ACC112 (cell line): ENCODE results near the gene SPATA13.
"Not testable (repeated sequence)": the region's sequence is repeated elsewhere in the genome, so short reads cannot be mapped to it uniquely, and the experiment has no call there.

Experiments used
- H2AFZ ChIP-seq: fragments of 200-600 bp; sonication (generic); one replicate; pipeline ENCODE4 v1.6.0; 2017; ENCODE audit warnings: antibody characterized with exemption, low read length; ENCODE audit not compliant: unreplicated experiment
- H3K27ac ChIP-seq: fragments of 200-600 bp; sonication (generic); 2 replicates; pipeline ENCODE4 v1.5.1; 2014; ENCODE audit warnings: low read depth, mild to moderate bottlenecking, antibody characterized with exemption, low read length, moderate library complexity
- H3K27me3 ChIP-seq: fragments of 200-600 bp; sonication (generic); 2 replicates; pipeline ENCODE4 v1.6.1; 2014; ENCODE audit warnings: mild to moderate bottlenecking, antibody characterized with exemption, low read length, moderate library complexity, mixed read lengths; ENCODE audit not compliant: insufficient read depth
- H3K36me3 ChIP-seq: fragments of 200-600 bp; sonication (generic); 2 replicates; pipeline ENCODE4 v1.6.1; 2016; ENCODE audit warnings: mild to moderate bottlenecking, antibody characterized with exemption, low read length, moderate library complexity, mixed read lengths; ENCODE audit not compliant: insufficient read depth
- H3K4me1 ChIP-seq: fragments of 200-600 bp; sonication (generic); one replicate; pipeline ENCODE4 v1.6.1; 2016; ENCODE audit warnings: low read length, mixed read lengths; ENCODE audit not compliant: insufficient read depth, unreplicated experiment, control insufficient read depth
- H3K4me3 ChIP-seq: fragments of 200-600 bp; sonication (generic); 2 replicates; pipeline ENCODE4 v1.5.1; 2014; ENCODE audit warnings: mild to moderate bottlenecking, low read depth, low read length
- H3K79me2 ChIP-seq: fragments of 200-600 bp; sonication (generic); one replicate; pipeline ENCODE4 v1.6.0; 2016; ENCODE audit warnings: low read length; ENCODE audit not compliant: control insufficient read depth, unreplicated experiment, insufficient read depth

The SPATA13 gene

GRCh38 chr13:24339937-24340607 lies 179.6 kb downstream of the SPATA13 start:
- H3K27ac ChIP-seq: no peak overlapping the region
- H3K36me3 ChIP-seq: no peaks in the 10 kb centered on the region
- no peaks in the 10 kb centered on the region for H3K79me2 ChIP-seq
- no peak overlapping the region for H2AFZ ChIP-seq
- no peak overlapping the region for H3K4me3 ChIP-seq
- H3K27me3 ChIP-seq: peaks cover 4% of the 10 kb centered on the region
- no peaks in the 10 kb centered on the region for H3K4me1 ChIP-seq

DNA sequence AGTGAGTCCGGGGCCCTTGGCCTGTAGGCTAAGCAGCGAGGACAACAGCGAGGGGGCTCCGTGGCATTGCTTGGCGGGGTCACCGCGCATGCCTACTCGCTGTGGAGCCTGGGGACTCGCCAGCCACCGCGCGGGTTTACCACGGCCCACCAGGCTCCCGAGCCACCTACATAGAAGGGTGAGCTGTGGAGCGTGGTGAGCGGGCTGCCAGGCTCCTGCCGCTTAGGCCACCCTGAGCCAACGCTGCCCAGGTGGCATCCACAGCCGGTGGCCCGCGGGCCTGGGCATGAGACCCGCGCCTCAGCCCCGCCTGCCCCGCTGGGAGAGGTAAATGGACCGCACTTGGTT lies 180.1 kb downstream of the SPATA13 start:
- Histone ChIP-seq H3K79me2 (no peaks in the 10 kb centered on the region), H3K27ac (no peak overlapping the region), H3K4me3 (no peak overlapping the region), H3K27me3 (peaks cover under 1% of the 10 kb centered on the region), H3K36me3 (no peaks in the 10 kb centered on the region), H2AFZ (no peak overlapping the region), H3K4me1 (no peaks in the 10 kb centered on the region)

DNA sequence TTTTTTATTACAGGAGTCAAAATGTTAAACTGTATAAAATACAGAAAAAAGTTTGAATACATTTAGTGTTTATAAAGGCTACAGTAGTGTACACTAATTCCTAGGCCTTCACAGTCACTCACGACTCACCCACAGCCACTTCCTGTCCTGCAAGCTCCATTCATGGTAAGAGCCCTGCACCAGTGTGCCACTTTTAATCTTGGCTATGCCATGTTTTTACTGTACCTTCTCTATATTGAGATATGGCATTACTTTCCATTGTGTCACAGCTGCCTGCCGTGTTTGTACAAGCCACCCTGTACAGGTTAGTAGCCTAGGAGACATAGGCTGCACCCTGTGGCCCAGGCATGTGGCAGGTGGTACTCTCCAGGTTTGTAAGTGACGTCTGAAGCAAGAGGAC lies 180.9 kb downstream of the SPATA13 start:
- H3K4me1 ChIP-seq: no peaks in the 10 kb centered on the region
- no peaks in the 10 kb centered on the region for H3K79me2 ChIP-seq
- no peaks in the 10 kb centered on the region for H3K36me3 ChIP-seq
- H3K27me3 ChIP-seq: no peaks in the 10 kb centered on the region; the same call in 1 of the 2 replicates
- no peak overlapping the region for H2AFZ ChIP-seq
- H3K4me3 ChIP-seq: no peak overlapping the region
- H3K27ac ChIP-seq: no peak overlapping the region

DNA sequence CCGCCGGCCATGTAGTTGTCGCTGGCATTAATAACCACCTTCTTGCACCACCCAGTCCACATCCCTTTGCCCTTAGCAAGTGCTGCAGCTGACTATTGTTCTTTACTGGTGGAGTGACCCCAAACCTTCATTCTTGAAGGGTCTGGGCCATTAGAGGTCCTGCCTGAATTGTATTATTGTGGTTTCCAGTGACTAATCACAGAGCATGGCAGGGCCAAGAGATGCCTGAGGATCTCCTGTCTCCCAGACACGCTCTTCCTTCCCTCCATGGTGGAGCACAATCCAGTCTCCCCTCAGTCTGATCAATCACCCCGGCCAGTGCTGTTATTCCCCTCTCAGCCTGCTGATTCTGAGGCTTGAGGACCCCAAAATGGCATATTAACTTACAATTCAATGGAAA lies 187.9 kb downstream of the SPATA13 start:
- Histone ChIP-seq H3K27me3 (peaks cover 8% of the 10 kb centered on the region; the same call in 1 of the 2 replicates), H3K36me3 (no peaks in the 10 kb centered on the region), H3K4me3 (no peak overlapping the region), H3K27ac (no peak overlapping the region), H3K79me2 (no peaks in the 10 kb centered on the region), H2AFZ (no peak overlapping the region), H3K4me1 (no peaks in the 10 kb centered on the region)

DNA sequence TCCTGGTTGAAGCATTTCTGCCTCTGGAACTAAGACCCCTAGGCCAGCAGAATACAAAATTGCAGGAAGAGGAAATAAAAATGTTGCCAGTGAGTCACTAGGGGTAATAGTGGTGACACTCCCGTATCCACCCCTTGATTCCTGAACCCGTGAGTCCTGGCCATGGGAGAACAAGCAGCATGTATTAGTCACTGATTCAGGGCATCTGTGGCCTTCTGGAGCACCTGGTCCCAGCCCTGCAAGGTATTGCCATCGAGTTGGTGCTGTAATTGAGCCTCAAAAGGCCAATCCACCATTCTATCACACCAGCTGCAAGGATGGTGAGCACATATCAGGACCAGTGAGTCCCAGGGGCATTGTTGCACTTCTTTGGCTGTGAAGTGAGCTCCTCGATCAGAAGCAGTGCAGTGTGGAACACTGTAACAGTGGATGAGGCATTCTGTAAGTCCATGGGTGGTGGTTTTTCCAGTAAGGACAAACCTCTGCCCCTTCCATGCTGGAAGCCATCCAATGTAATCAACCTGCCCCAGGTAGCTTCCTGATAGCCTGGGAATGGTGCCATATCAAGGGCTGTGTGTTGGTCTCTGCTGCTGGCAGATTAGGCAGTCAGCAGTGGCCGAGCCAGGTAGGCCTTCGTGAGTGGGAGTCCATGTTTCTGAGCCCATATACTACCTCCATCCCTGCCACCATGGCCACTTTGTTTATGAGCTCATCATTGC lies 188.4 kb downstream of the SPATA13 start:
- Histone ChIP-seq H2AFZ (no peak overlapping the region), H3K27me3 (peaks cover 8% of the 10 kb centered on the region; the same call in 1 of the 2 replicates), H3K4me1 (no peaks in the 10 kb centered on the region), H3K27ac (no peak overlapping the region), H3K36me3 (no peaks in the 10 kb centered on the region), H3K79me2 (no peaks in the 10 kb centered on the region), H3K4me3 (no peak overlapping the region)

GRCh38 chr13:24349778-24350664 lies 189.5 kb downstream of the SPATA13 start:
- H3K4me1 ChIP-seq, H3K36me3 ChIP-seq, H3K27me3 ChIP-seq, H3K27ac ChIP-seq, H3K79me2 ChIP-seq, H2AFZ ChIP-seq, H3K4me3 ChIP-seq: not testable (repeated sequence)

DNA sequence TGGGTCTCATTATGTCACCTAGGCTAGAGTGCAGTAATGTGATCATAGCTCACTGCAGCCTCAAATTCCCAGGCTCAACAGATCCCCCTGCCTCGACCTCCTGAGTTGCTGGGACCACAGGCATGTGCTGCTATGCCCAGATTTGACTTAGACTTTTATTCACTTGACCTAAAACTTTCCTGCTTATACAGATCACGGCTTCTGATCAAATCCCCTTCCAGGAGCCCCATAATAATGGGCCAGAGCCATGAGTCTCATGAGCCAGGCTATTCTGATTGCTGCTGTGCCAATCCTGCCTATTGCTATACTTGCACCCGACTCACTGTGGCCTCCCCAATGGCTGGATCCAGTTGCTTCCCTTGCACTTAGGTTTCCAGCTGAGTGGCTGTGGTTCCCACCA lies 190.9 kb downstream of the SPATA13 start:
- Histone ChIP-seq H3K36me3 (no peaks in the 10 kb centered on the region), H3K27ac (no peak overlapping the region), H2AFZ (no peak overlapping the region), H3K79me2 (no peaks in the 10 kb centered on the region), H3K4me1 (no peaks in the 10 kb centered on the region), H3K27me3 (peaks cover 8% of the 10 kb centered on the region; the same call in 1 of the 2 replicates), H3K4me3 (no peak overlapping the region)

- Histone ChIP-seq H3K4me1 (no peaks in the 10 kb centered on the region), H3K4me3 (no peak overlapping the region), H3K27ac (no peak overlapping the region), H3K36me3 (no peaks in the 10 kb centered on the region), H2AFZ (no peak overlapping the region), H3K27me3 (peaks cover 8% of the 10 kb centered on the region; the same call in 1 of the 2 replicates), H3K79me2 (no peaks in the 10 kb centered on the region)
These were observed 193.2 kb downstream of the SPATA13 start for GRCh38 chr13:24353736-24354135.

GRCh38 chr13:24355103-24355502 lies 194.6 kb downstream of the SPATA13 start:
- peaks cover 8% of the 10 kb centered on the region; the same call in 1 of the 2 replicates for H3K27me3 ChIP-seq
- no peaks in the 10 kb centered on the region for H3K36me3 ChIP-seq
- H2AFZ ChIP-seq: no peak overlapping the region
- no peak overlapping the region for H3K27ac ChIP-seq
- no peaks in the 10 kb centered on the region for H3K79me2 ChIP-seq
- no peak overlapping the region for H3K4me3 ChIP-seq
- no peaks in the 10 kb centered on the region for H3K4me1 ChIP-seq

DNA sequence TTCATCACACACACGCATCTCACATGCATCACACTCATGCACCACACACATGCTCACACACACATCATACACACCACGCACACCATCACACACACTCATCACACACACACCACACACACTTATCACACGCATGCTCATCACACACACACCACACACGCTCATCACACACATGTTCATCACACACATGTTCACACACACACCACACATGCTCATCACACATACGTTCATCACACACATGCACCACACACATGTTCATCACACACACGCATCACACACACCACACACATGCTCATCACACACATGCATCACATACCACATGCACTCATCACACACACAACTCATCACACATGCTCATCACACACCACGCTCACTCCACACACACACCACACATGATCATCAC lies 195.8 kb downstream of the SPATA13 start:
- no peak overlapping the region for H3K27ac ChIP-seq
- no peak overlapping the region for H3K4me3 ChIP-seq
- no peaks in the 10 kb centered on the region for H3K36me3 ChIP-seq
- peaks cover 8% of the 10 kb centered on the region; the same call in 1 of the 2 replicates for H3K27me3 ChIP-seq
- H3K4me1 ChIP-seq: no peaks in the 10 kb centered on the region
- no peaks in the 10 kb centered on the region for H3K79me2 ChIP-seq
- H2AFZ ChIP-seq: no peak overlapping the region
